Ascending aorta (tissue), 2 donors: ENCODE data around the gene SRGAP1. TPM values are rescaled to one million over a fixed set of nuclear protein-coding genes. Genes with fewer than 3 reads are reported as not detected.

Source experiments
- DNase-seq, 2 donors: peaks; one replicate each; pipeline ENCODE4 v3.0.0-alpha.2; 2019; ENCODE audit warnings: low spot score in 2 of 2
- H3K27ac ChIP-seq, 2 donors: fragments of 200-600 bp; sonication (generic); one replicate each; pipeline ENCODE4 v1.5.1; 2016 to 2017; ENCODE audit warnings: mild to moderate bottlenecking in 1 of 2
- H3K27me3 ChIP-seq: fragments of 200-600 bp; sonication (generic); one replicate; pipeline ENCODE4 v1.5.1; 2017
- H3K36me3 ChIP-seq, 2 donors: fragments of 200-600 bp; sonication (generic); one replicate each; pipeline ENCODE4 v1.5.1; 2016
- H3K4me1 ChIP-seq, 2 donors: fragments of 200-600 bp; sonication (generic); one replicate each; pipeline ENCODE4 v1.5.1; 2016 to 2017; ENCODE audit warnings: mild to moderate bottlenecking in 1 of 2
- H3K4me3 ChIP-seq, 2 donors: fragments of 200-600 bp; sonication (generic); one replicate each; pipeline ENCODE4 v1.5.1; 2016 to 2017; ENCODE audit warnings: mild to moderate bottlenecking in 1 of 2
- H3K9me3 ChIP-seq, 2 donors: fragments of 200-600 bp; sonication (generic); one replicate each; pipeline ENCODE4 v1.5.1; 2016
- intact Hi-C: fragments of 100-400 bp; cut with DNase I; formaldehyde crosslinking; loops from one replicate; pipeline ENCODE4 v1.15.1; 2023
- total RNA-seq: library from RNA; depleted of rRNA; stranded (reverse); fragments of >200 nt; gene quantifications from one replicate; pipeline ENCODE4 v1.1.0, GENCODE V29; 2016
- TF ChIP-seq, protein P1 (sequence below), 3 experiments: fragments of 200-600 bp in 2 of 3; fragments of 450-650 bp in 1 of 3; sonication (generic) in 2 of 3; IDR thresholded peaks; one replicate each; pipeline ENCODE4 v1.5.1; 2016 to 2019; ENCODE audit warnings: antibody characterized with exemption in 3 of 3, mild to moderate bottlenecking in 1 of 3, moderate library complexity in 1 of 3

SRGAP1 gene
- total RNA-seq, 1 donor from 2014 or later: 5.5 TPM

GRCh38 chr12:63968673-63969072, 124.2 kb downstream of the SRGAP1 start:
- intact Hi-C loops: no loop called here
- no peaks in the 10 kb centered on the region for H3K4me1 ChIP-seq
- DNase-seq: no peak
- TF ChIP-seq, protein P1, sequence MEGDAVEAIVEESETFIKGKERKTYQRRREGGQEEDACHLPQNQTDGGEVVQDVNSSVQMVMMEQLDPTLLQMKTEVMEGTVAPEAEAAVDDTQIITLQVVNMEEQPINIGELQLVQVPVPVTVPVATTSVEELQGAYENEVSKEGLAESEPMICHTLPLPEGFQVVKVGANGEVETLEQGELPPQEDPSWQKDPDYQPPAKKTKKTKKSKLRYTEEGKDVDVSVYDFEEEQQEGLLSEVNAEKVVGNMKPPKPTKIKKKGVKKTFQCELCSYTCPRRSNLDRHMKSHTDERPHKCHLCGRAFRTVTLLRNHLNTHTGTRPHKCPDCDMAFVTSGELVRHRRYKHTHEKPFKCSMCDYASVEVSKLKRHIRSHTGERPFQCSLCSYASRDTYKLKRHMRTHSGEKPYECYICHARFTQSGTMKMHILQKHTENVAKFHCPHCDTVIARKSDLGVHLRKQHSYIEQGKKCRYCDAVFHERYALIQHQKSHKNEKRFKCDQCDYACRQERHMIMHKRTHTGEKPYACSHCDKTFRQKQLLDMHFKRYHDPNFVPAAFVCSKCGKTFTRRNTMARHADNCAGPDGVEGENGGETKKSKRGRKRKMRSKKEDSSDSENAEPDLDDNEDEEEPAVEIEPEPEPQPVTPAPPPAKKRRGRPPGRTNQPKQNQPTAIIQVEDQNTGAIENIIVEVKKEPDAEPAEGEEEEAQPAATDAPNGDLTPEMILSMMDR (IDR thresholded peaks at IDR 0.05): no peak
- H3K4me3 ChIP-seq: no peak overlapping the region
- H3K36me3 ChIP-seq: no peaks in the 10 kb centered on the region
- no peak overlapping the region for H3K27ac ChIP-seq
- no peaks in the 10 kb centered on the region for H3K27me3 ChIP-seq
- H3K9me3 ChIP-seq: no peaks in the 10 kb centered on the region

GRCh38 chr12:63976902-63977395, 132.4 kb downstream of the SRGAP1 start:
- intact Hi-C loops: no loop called here
- H3K4me3 ChIP-seq: no peak overlapping the region

GRCh38 chr12:63977441-63977840, 132.9 kb downstream of the SRGAP1 start:
- no peaks in the 10 kb centered on the region for H3K36me3 ChIP-seq
- intact Hi-C loops: no loop called here
- H3K4me1 ChIP-seq: no peaks in the 10 kb centered on the region

More at GRCh38 chr12:63976902-63977395, 132.4 kb downstream of the SRGAP1 start:
- H3K27ac ChIP-seq: no peak overlapping the region
- H3K4me1 ChIP-seq: no peaks in the 10 kb centered on the region
- no peaks in the 10 kb centered on the region for H3K27me3 ChIP-seq
- no peaks in the 10 kb centered on the region for H3K36me3 ChIP-seq
- no peaks in the 10 kb centered on the region for H3K9me3 ChIP-seq
- DNase-seq: no peak
- TF ChIP-seq, protein P1 (IDR thresholded peaks at IDR 0.05): no peak

GRCh38 chr12:63978519-63978918, 134.0 kb downstream of the SRGAP1 start:
- Histone ChIP-seq H3K27ac (no peak overlapping the region), H3K9me3 (no peaks in the 10 kb centered on the region), H3K4me1 (no peaks in the 10 kb centered on the region), H3K36me3 (no peaks in the 10 kb centered on the region), H3K27me3 (no peaks in the 10 kb centered on the region), H3K4me3 (no peak overlapping the region)
- TF ChIP-seq, protein P1 (IDR thresholded peaks at IDR 0.05): no peak
- no peak for DNase-seq
- intact Hi-C loops: no loop called here

More at GRCh38 chr12:63977441-63977840, 132.9 kb downstream of the SRGAP1 start:
- no peaks in the 10 kb centered on the region for H3K27me3 ChIP-seq
- H3K27ac ChIP-seq: no peak overlapping the region
- TF ChIP-seq, protein P1 (IDR thresholded peaks at IDR 0.05): no peak
- H3K4me3 ChIP-seq: no peak overlapping the region
- DNase-seq: no peak
- H3K9me3 ChIP-seq: no peaks in the 10 kb centered on the region

- Histone ChIP-seq H3K4me1 (no peaks in the 10 kb centered on the region), H3K27ac (no peak overlapping the region), H3K36me3 (no peaks in the 10 kb centered on the region), H3K9me3 (no peaks in the 10 kb centered on the region), H3K27me3 (no peaks in the 10 kb centered on the region), H3K4me3 (no peak overlapping the region)
- no peak for DNase-seq
- TF ChIP-seq, protein P1 (IDR thresholded peaks at IDR 0.05): no peak
- intact Hi-C loops: no loop called here
Measured at GRCh38 chr12:63980211-63980610, 135.7 kb downstream of the SRGAP1 start.

- intact Hi-C loops: no loop called here
- Histone ChIP-seq H3K27ac (no peak overlapping the region), H3K9me3 (no peaks in the 10 kb centered on the region), H3K4me3 (no peak overlapping the region), H3K27me3 (no peaks in the 10 kb centered on the region), H3K4me1 (no peaks in the 10 kb centered on the region), H3K36me3 (no peaks in the 10 kb centered on the region)
- TF ChIP-seq, protein P1 (IDR thresholded peaks at IDR 0.05): no peak
- DNase-seq: no peak
Measured at GRCh38 chr12:63981343-63981742, 136.8 kb downstream of the SRGAP1 start.
